Mucosa of rectum (tissue), 2 donors: Measurements from ENCODE around the gene OXSR1.
"Not testable (repeated sequence)": the region's sequence is repeated elsewhere in the genome, so short reads cannot be mapped to it uniquely, and the experiment has no call there.

ENCODE experiments used
- H3K27ac ChIP-seq, 2 donors: one replicate each; pipeline ENCODE4 v1.7.0; 2013; ENCODE audit warnings: inconsistent platforms in 2 of 2, low read depth in 2 of 2, low read length in 2 of 2
- H3K27me3 ChIP-seq, 2 donors: one replicate each; pipeline ENCODE4 v1.7.0; 2013; ENCODE audit warnings: low read length in 2 of 2; ENCODE audit not compliant: control insufficient read depth in 2 of 2, insufficient read depth in 2 of 2
- H3K36me3 ChIP-seq, 2 donors: one replicate each; pipeline ENCODE4 v1.7.0; 2013; ENCODE audit warnings: low read length in 2 of 2; ENCODE audit not compliant: control insufficient read depth in 2 of 2, insufficient read depth in 2 of 2
- H3K4me1 ChIP-seq, 2 donors: one replicate each; pipeline ENCODE4 v1.7.0; 2013; ENCODE audit warnings: low read length in 2 of 2, mild to moderate bottlenecking in 1 of 2; ENCODE audit not compliant: control insufficient read depth in 2 of 2, insufficient read depth in 2 of 2
- H3K4me3 ChIP-seq, 2 donors: one replicate each; pipeline ENCODE4 v1.7.0; 2013; ENCODE audit warnings: low read length in 2 of 2
- H3K9ac ChIP-seq, 2 donors: one replicate each; pipeline ENCODE4 v1.7.0; 2013; ENCODE audit warnings: low read length in 2 of 2, low read depth in 1 of 2, mild to moderate bottlenecking in 1 of 2
- H3K9me3 ChIP-seq, 2 donors: one replicate each; pipeline ENCODE4 v1.7.0; 2013; ENCODE audit warnings: low read length in 2 of 2; ENCODE audit not compliant: control insufficient read depth in 2 of 2
- donor health status: healthy.
- donor health status: Normal muscosa, but diverticular disease.

OXSR1 gene

GRCh38 chr3:38154033-38154494 is 11.3 kb upstream of the OXSR1 start:
- Histone ChIP-seq H3K27ac (no peak overlapping the region), H3K4me3 (no peak overlapping the region), H3K9me3 (no peaks in the 10 kb centered on the region), H3K4me1 (peaks cover 2 to 5% of the 10 kb centered on the region in 2 donors), H3K27me3 (no peaks in the 10 kb centered on the region), H3K36me3 (no peaks in the 10 kb centered on the region), H3K9ac (no peak overlapping the region)

DNA sequence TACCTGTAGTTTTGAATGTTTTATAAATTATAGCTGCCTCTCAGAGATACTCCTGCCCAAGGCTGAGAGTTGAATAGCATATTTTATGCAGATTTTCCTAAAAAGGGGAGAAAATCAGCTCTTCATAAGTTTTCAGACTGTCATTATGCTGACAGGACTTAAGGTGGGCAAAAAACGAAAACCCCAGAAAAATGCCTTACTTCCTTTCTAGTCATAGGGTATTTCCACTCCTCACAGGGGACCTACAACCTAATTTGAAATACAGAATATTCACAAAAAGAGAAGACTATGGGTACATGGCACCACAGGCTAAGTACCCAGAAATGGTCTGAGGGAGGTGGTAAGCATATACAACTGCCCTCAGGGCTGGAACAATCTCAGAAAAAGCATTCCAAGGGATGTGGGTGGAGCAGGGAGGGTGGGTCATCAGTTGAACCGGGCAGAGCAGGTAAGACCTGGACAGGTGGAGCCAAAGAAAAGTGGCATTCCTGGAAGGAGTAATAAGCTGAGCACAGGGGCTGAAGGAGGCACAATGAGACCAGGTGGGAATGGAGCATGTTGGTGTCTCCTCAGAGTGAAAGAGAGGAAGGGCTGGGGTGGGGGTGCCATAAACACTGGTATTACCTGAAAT is 10.6 kb upstream of the OXSR1 start:
- Histone ChIP-seq H3K9ac (no peak overlapping the region), H3K4me1 (peaks cover 2 to 5% of the 10 kb centered on the region in 2 donors), H3K36me3 (no peaks in the 10 kb centered on the region)

GRCh38 chr3:38155825-38156224 is 9.5 kb upstream of the OXSR1 start:
- no peaks in the 10 kb centered on the region for H3K27me3 ChIP-seq
- H3K4me1 ChIP-seq = peaks cover 0 to 5% of the 10 kb centered on the region in 2 donors
- no peaks in the 10 kb centered on the region for H3K9me3 ChIP-seq
- H3K36me3 ChIP-seq = no peaks in the 10 kb centered on the region
- H3K27ac ChIP-seq = no peak overlapping the region
- no peak overlapping the region for H3K4me3 ChIP-seq
- H3K9ac ChIP-seq = no peak overlapping the region

More for the DNA sequence above, 10.6 kb upstream of the OXSR1 start:
- no peaks in the 10 kb centered on the region for H3K9me3 ChIP-seq
- no peak overlapping the region for H3K27ac ChIP-seq
- H3K4me3 ChIP-seq = no peak overlapping the region
- H3K27me3 ChIP-seq = no peaks in the 10 kb centered on the region

DNA sequence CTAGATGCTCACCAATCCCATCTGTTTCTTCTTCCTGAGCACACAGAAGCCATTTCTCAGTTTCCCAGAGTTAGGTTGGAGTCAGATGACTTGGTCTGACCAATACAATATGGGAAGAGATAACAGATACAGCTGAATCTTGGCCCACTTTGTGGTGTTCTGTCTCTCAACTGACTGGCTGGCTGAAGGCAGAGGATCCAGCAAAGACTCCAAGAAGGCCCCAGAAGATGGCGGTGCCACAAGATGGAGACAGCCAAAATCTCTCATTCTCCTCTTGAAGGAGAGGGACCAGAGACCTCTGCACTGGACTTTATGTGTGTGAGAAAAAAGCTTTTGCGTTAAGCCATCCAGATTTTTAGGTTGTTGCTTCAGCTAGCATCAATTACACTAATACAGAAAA is 8.2 kb upstream of the OXSR1 start:
- no peak overlapping the region for H3K4me3 ChIP-seq
- H3K9me3 ChIP-seq = no peaks in the 10 kb centered on the region
- no peak overlapping the region for H3K9ac ChIP-seq
- H3K4me1 ChIP-seq = peaks cover 0 to 5% of the 10 kb centered on the region in 2 donors
- H3K27ac ChIP-seq = no peak overlapping the region
- H3K27me3 ChIP-seq = no peaks in the 10 kb centered on the region
- H3K36me3 ChIP-seq = no peaks in the 10 kb centered on the region

GRCh38 chr3:38157595-38157994 is 7.7 kb upstream of the OXSR1 start:
- H3K9me3 ChIP-seq = no peaks in the 10 kb centered on the region
- H3K27me3 ChIP-seq = no peaks in the 10 kb centered on the region
- H3K4me1 ChIP-seq = peaks cover 0 to 5% of the 10 kb centered on the region in 2 donors
- H3K4me3 ChIP-seq = no peak overlapping the region
- H3K9ac ChIP-seq = no peak overlapping the region
- H3K27ac ChIP-seq = no peak overlapping the region
- no peaks in the 10 kb centered on the region for H3K36me3 ChIP-seq

- H3K9ac ChIP-seq = no peak overlapping the region
- H3K4me1 ChIP-seq = peaks cover 0 to 5% of the 10 kb centered on the region in 2 donors
- H3K36me3 ChIP-seq = no peaks in the 10 kb centered on the region
- no peaks in the 10 kb centered on the region for H3K27me3 ChIP-seq
- H3K4me3 ChIP-seq = no peak overlapping the region
- no peak overlapping the region for H3K27ac ChIP-seq
- no peaks in the 10 kb centered on the region for H3K9me3 ChIP-seq
Measured at GRCh38 chr3:38158472-38158871, 6.9 kb upstream of the OXSR1 start.

DNA sequence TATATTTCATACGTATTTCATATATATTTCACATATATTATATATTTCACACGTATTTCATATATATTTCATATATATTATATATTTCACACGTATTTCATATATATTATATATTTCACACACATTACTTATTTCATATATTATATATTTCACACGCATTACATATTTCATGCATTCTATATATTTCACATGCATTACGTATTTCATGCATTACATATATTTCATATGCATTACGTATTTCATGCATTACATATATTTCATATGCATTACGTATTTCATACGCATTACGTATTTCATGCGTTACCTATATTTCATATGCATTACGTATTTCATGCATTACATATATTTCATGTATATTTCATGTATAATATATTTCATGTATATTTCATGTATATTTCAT is 4.6 kb upstream of the OXSR1 start:
- H3K36me3 ChIP-seq, H3K27ac ChIP-seq, H3K4me1 ChIP-seq, H3K9me3 ChIP-seq, H3K9ac ChIP-seq, H3K27me3 ChIP-seq, H3K4me3 ChIP-seq: not testable (repeated sequence)

GRCh38 chr3:38163117-38163840 is 2.1 kb upstream of the OXSR1 start:
- Histone ChIP-seq H3K27ac (peak overlapping the region in 1 of 2 donors; percentile 99), H3K9me3 (no peaks in the 10 kb centered on the region), H3K36me3 (no peaks in the 10 kb centered on the region), H3K9ac (no peak overlapping the region), H3K4me3 (no peak overlapping the region), H3K4me1 (peaks cover 6 to 13% of the 10 kb centered on the region in 2 donors), H3K27me3 (no peaks in the 10 kb centered on the region)

DNA sequence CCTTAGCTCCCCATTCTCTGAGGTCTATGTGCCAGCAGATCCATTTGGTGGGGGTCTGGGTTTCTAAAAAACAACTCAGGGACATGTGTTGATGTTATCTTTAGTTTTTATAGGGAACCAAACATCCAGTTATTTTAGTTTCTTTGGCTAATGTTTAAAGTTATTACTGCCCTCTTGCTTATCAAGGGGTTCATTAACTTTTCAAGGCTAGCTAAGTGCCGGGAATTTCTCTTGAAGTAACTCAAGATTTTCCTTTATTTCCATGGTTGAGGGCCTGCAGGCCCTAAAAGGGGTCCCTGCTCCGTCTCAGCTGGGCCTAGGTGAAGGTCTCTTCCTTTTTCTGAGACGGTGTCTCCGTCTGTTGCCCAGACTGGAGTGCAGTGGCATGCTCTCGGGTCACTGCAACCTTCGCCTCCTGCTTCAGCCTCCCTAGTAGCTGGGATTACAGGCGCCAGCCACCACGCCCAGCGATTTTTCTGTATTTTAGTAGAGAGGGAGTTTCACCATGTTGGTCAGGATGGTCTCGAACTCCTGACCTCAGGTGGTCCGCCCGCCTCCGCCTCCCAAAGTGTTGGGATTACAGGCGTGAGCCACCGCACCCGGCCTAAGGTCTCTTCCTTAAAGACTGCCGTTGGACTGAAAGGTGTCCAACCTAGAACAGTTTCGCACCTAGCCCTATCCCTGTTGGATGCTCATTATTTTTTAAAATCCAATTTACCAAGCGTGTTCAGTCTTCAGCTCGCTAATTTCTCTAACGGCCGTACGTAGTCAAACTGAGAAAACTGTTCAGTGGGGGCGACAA is 1.3 kb upstream of the OXSR1 start:
- Histone ChIP-seq H3K4me1 (peaks cover 6 to 13% of the 10 kb centered on the region in 2 donors), H3K9ac (peak overlapping the region; percentile 89 to 97), H3K36me3 (no peaks in the 10 kb centered on the region), H3K9me3 (no peaks in the 10 kb centered on the region), H3K27ac (peak overlapping the region; percentile 96 to 99), H3K4me3 (peak overlapping the region; percentile 87 to 90), H3K27me3 (no peaks in the 10 kb centered on the region)

DNA sequence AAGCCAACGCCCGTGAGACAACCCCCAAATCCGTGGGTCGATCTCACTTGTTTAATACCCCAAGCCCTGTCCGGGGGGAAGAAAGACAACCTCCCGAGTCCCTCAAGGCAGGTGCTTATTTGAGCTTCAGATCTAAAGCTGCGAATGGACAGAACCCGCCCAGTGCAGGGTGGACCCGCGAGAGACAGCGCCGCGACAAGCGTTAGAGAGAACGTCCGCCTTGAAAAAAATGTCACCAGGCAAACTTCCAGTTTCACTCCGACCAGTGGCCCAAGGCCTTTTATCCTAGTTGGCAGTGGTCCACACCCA is 740 bp upstream of the OXSR1 start:
- H3K27me3 ChIP-seq = no peaks in the 10 kb centered on the region
- peak overlapping the region; percentile 96 to 99 for H3K27ac ChIP-seq
- peaks cover 6 to 13% of the 10 kb centered on the region in 2 donors for H3K4me1 ChIP-seq
- H3K4me3 ChIP-seq = peak overlapping the region; percentile 87 to 90
- H3K9me3 ChIP-seq = no peaks in the 10 kb centered on the region
- H3K36me3 ChIP-seq = no peaks in the 10 kb centered on the region
- peak overlapping the region; percentile 89 to 97 for H3K9ac ChIP-seq
